BE2C (cell line): ENCODE measurements around the gene SEMA4D.

Experiments
- DNase-seq: peaks from one replicate; pipeline ENCODE4 v3.0.0-alpha.2; 2020
- H3K27me3 ChIP-seq: fragments of 250-450 bp; sonication (Bioruptor Pico); 2 replicates; pipeline ENCODE4 v1.5.1; 2020; ENCODE audit warnings: mild to moderate bottlenecking
- H3K36me3 ChIP-seq: fragments of 250-450 bp; sonication (Bioruptor Pico); 2 replicates; pipeline ENCODE4 v1.5.1; 2020; ENCODE audit warnings: mild to moderate bottlenecking
- H3K4me1 ChIP-seq: fragments of 250-450 bp; sonication (Bioruptor Pico); 2 replicates; pipeline ENCODE4 v1.5.1; 2020
- H3K4me3 ChIP-seq: 2 replicates; pipeline ENCODE4 v1.5.1; 2011; ENCODE audit warnings: low read depth, low read length
- H3K9me3 ChIP-seq: fragments of 250-450 bp; sonication (Bioruptor Pico); 2 replicates; pipeline ENCODE4 v1.5.1; 2020
- TF ChIP-seq, protein P1 (sequence below): IDR thresholded peaks from 2 replicates; pipeline ENCODE4 v1.5.1; 2012; ENCODE audit warnings: mild to moderate bottlenecking, low read depth, low read length

Gene SEMA4D

DNA sequence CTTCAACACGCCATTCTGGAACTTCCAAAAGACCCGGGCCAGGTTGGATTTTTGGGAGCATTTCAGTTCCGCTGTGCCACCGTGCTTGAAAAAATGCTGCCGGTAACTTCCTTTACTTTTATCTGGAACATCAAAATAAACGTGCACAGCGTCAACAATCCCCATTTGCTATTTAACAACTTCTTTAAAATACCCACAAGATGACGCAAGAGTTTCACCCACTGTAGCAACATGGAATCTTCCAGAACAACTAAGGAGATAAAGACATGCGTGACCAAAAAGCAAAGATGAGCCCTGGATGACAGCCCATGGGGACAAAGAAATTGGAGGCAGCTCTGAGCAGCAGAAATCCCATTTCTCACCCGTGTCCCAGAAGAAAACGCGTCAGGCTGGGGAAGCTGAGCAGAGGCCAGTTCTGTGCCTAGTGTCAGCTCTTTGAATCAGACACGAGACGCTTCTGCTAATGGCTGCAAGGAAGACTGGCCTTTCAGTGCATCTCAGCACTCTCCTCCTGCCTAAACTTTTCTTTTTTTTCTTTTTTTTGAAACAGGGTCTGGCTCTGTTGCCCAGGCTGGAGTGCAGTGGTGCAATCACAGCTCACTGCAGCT, 118.3 kb downstream of the SEMA4D start:
- no peak for DNase-seq
- H3K36me3 ChIP-seq = no peaks in the 10 kb centered on the region

DNA sequence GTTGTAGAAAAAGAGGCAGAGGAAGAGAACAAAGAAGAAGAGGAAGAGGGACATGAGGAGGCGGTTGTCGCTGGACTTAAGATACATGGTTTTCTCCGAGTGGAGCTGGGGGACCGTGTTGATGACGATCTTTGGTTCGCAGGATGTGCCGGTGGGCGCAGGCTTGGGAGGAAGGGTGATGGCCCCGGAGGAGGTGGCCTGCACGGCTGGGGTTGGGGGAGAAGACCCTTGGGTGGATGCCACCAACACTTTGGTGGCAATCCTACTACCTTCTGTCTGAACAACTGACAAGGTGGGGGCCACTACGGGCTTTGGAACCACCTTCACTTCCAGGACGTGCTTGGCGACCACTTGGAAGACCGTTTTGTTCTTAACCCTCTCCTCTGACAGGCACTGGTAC, 118.9 kb downstream of the SEMA4D start:
- TF ChIP-seq, protein P1, sequence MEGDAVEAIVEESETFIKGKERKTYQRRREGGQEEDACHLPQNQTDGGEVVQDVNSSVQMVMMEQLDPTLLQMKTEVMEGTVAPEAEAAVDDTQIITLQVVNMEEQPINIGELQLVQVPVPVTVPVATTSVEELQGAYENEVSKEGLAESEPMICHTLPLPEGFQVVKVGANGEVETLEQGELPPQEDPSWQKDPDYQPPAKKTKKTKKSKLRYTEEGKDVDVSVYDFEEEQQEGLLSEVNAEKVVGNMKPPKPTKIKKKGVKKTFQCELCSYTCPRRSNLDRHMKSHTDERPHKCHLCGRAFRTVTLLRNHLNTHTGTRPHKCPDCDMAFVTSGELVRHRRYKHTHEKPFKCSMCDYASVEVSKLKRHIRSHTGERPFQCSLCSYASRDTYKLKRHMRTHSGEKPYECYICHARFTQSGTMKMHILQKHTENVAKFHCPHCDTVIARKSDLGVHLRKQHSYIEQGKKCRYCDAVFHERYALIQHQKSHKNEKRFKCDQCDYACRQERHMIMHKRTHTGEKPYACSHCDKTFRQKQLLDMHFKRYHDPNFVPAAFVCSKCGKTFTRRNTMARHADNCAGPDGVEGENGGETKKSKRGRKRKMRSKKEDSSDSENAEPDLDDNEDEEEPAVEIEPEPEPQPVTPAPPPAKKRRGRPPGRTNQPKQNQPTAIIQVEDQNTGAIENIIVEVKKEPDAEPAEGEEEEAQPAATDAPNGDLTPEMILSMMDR = no peak
- H3K36me3 ChIP-seq = no peaks in the 10 kb centered on the region

More for the DNA sequence above, 118.3 kb downstream of the SEMA4D start:
- Histone ChIP-seq H3K4me1 (peaks cover 6% of the 10 kb centered on the region), H3K4me3 (no peak overlapping the region), H3K27me3 (no peaks in the 10 kb centered on the region), H3K9me3 (no peaks in the 10 kb centered on the region)
- TF ChIP-seq, protein P1 = no peak

DNA sequence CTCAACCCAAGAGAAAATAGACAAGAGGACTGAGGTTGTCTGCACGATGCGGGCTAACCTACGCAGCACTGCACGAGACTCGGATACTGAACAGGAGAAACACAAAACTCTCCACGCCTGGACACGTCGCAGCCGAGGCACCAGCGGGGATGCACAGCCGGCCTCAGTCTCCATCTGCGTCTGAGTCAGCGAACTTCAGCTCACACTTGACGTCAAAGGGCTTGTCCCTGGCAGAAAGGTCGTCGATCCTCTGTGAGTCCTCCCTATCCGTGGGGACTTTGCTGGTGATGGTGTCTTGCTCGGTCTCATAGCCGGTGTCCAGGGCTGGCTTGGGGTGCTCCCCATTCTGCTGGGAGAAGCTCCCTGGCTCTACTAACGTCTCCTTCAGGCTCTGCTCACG, 119.4 kb downstream of the SEMA4D start:
- no peak overlapping the region for H3K4me3 ChIP-seq
- no peaks in the 10 kb centered on the region for H3K36me3 ChIP-seq
- peaks cover 7% of the 10 kb centered on the region for H3K4me1 ChIP-seq
- TF ChIP-seq, protein P1 = no peak
- H3K27me3 ChIP-seq = no peaks in the 10 kb centered on the region
- no peaks in the 10 kb centered on the region for H3K9me3 ChIP-seq
- no peak for DNase-seq

More for the DNA sequence above, 118.9 kb downstream of the SEMA4D start:
- Histone ChIP-seq H3K4me1 (peaks cover 7% of the 10 kb centered on the region), H3K4me3 (no peak overlapping the region), H3K9me3 (no peaks in the 10 kb centered on the region), H3K27me3 (no peaks in the 10 kb centered on the region)
- DNase-seq = no peak

DNA sequence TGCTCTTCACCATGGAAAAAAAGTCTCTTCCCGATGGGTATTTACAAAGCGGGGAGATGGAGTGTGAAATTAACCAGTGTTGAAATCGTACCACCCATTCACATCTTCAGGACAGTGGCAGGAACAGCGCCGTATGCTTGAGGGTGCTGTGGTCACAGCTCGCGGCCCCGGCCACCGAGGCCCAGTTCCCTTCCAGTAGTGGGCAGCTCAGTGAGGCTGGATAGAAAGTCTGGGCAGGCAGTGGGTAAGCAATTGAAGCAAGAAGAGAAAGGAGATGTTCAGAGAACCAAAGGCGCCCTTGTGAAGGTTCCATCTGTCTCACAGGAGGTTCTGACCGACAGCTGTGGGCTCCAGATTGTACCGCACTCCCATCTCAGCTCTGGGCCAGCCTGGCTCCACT, 120.5 kb downstream of the SEMA4D start:
- H3K27me3 ChIP-seq = no peaks in the 10 kb centered on the region

DNA sequence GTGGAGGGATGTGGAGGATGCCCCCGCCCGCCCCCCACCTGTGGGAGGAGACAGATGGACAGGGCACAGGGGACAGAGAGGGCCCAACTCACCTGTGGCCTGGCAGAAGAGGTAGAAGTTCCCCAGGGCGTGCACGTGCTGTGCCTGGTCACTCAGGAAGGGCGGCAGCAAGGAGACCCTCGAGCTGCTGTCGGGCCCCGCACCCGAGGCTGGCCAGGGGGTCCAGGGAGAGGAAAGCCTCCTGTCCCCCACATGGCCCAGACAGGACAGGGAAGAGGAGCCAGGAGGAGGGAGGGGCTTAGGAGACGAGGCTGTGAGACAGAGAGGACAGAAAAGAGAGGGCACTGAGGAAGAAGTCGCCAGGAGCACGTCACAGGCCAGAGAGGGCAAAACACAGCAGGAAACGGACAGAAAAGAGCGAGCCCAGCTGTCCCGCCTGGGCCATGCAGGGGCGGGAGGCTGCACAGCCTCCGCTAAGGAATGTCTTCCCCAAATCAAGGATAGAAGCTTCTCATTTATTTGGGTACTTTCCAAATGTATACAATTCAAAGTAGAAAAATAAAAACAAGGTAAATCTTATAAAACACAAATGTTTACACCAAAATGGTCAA, 121.1 kb downstream of the SEMA4D start:
- no peaks in the 10 kb centered on the region for H3K27me3 ChIP-seq
- DNase-seq = no peak
- H3K9me3 ChIP-seq = no peaks in the 10 kb centered on the region
- TF ChIP-seq, protein P1 = no peak
- H3K4me1 ChIP-seq = peaks cover 7% of the 10 kb centered on the region
- H3K4me3 ChIP-seq = no peak overlapping the region
- H3K36me3 ChIP-seq = no peaks in the 10 kb centered on the region

More for the DNA sequence above, 120.5 kb downstream of the SEMA4D start:
- TF ChIP-seq, protein P1 = no peak
- H3K4me1 ChIP-seq = peaks cover 7% of the 10 kb centered on the region
- no peak overlapping the region for H3K4me3 ChIP-seq
- no peak for DNase-seq
- no peaks in the 10 kb centered on the region for H3K36me3 ChIP-seq
- no peaks in the 10 kb centered on the region for H3K9me3 ChIP-seq

DNA sequence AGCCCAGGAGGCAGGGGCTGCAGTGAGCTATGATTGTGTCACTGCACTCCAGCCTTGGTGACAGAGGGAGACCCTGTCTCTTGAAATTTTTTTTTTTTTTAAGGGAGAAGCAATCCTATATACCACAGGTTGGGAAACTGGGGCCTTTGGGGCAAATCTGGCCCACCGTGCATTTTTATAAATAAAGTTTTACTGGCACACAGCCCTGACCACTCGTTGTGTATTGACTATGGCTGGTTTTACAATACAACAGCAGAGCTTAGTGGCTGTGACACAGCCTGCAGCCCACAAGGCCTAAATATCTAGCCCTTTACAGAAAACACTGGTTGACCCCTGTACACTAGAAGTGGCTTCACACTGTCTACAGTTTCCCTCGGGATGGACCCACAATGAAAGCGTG, 121.6 kb downstream of the SEMA4D start:
- TF ChIP-seq, protein P1 = no peak
- DNase-seq = no peak
- H3K9me3 ChIP-seq = no peaks in the 10 kb centered on the region
- H3K4me3 ChIP-seq = no peak overlapping the region
- no peaks in the 10 kb centered on the region for H3K27me3 ChIP-seq
- peaks cover 7% of the 10 kb centered on the region for H3K4me1 ChIP-seq
- H3K36me3 ChIP-seq = no peaks in the 10 kb centered on the region
